ENCODE measurements around the gene ACADM. TPM values are rescaled to one million over a fixed set of nuclear protein-coding genes. Genes with fewer than 3 reads are reported as not detected.

ACADM gene
- total RNA-seq, 2 experiments from 2014 or later, result 3.5 to 4.7 TPM

GRCh38 chr1:75785320-75785982 is 60.9 kb downstream of the ACADM start:
- Mint-ChIP-seq H3K27me3 (no peaks in the 10 kb centered on the region), H3K9me3 (no peaks in the 10 kb centered on the region), H3K27ac (peak overlapping the region; percentile 92), H3K4me3 (peak overlapping the region; percentile 98), H3K36me3 (ENCODE audit: low read depth) (peaks cover 43% of the 10 kb centered on the region), H3K4me1 (ENCODE audit: low read depth) (peaks cover 49% of the 10 kb centered on the region)
- no peak for TF ChIP-seq CTCF (IDR thresholded peaks at IDR 0.05)
- Histone ChIP-seq H3K4me1 (ENCODE audit: insufficient read depth, low read length) (peaks cover 21% of the 10 kb centered on the region), H3K27ac (ENCODE audit: low read depth in 1 of 2, low read length in 2 of 2) (peak overlapping the region; percentile 84 to 86), H3K9me3 (ENCODE audit: control insufficient read depth in 1 of 2, insufficient read depth in 1 of 2, low read length in 2 of 2) (no peaks in the 10 kb centered on the region), H3K27me3 (ENCODE audit: control insufficient read depth in 1 of 2, insufficient read depth in 2 of 2, low read length in 2 of 2) (no peaks in the 10 kb centered on the region), H3K36me3 (ENCODE audit: insufficient read depth, low read length) (peaks cover 20% of the 10 kb centered on the region), H3K4me3 (ENCODE audit: low read length) (peak overlapping the region; percentile 67)
- ChIA-PET CTCF (no interaction called here), POLR2A (interaction anchor here (0.6 to 1.4 kb wide), 5 partner anchors 9 to 1898 kb away, joined by 3 to 8 read pairs (median 5); partner anchors contain the start of genes ACADM, FPGT and LRRIQ3)
- no peak for ATAC-seq (ENCODE audit: poor library complexity)
- DNase-seq, result no peak
- intact Hi-C loops (cut with DNase I, micrococcal nuclease), result loop anchor here (2.0 to 10.0 kb wide), 5 partner anchors 67 to 1992 kb away; partner anchors contain the start of genes MIGA1 (in 2 of the 2), ST6GALNAC3 (in 1 of the 2) and ZZZ3 (in 1 of the 2)

DNA sequence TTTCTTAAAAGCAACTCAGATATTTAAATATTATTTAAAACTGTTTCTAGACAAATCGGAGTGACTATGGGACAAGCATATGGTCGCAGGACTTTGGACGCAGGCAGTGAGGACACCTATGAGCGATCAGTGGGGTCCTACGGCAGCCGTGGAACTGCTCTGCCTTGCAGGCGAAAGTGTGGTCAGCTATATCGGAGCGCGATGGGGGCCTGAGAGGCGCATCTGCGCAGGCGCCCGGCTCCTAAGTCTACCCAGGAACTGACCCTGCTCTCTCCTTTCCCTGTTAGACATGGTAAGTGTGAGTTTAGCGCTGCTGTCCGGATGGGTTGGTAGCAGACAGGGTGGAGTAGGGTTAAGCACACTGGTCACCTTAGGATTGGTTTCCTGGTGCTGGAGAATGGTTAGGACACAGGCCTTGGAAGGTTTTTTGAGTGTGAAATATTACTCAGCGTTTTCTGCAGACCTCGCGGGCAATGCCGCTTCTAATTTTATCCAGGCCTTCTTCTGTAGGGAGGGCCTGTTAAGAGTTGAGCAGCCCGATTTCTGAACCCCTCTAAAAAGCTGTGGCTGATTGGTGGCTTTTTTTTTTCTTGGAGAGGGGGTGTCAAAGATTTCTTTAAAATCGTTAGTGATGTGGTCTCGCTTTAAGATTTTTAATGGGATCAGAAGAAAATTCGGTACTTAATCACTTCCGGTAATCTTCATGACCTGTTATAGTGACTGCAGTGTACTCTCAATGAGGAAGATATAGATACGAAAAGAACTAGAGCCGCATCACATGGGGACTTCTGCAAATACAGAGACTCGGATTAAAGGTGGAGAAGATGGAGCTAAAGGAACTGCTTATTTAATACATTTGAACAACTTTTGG is 61.7 kb downstream of the ACADM start, which contains the start of gene RABGGTB:
Gene RABGGTB, plus strand, starts transcription at position 274 of the 871 bp plus-strand sequence. Its CDS starts 16 bp downstream, at position 290.
- Mint-ChIP-seq H3K27ac (peak within 1 kb of the TSS; percentile 92), H3K36me3 (ENCODE audit: low read depth) (peaks cover 51% of the 10 kb centered on the region), H3K4me1 (ENCODE audit: low read depth) (peaks cover 57% of the 10 kb centered on the region), H3K27me3 (no peaks in the 10 kb centered on the region), H3K9me3 (no peaks in the 10 kb centered on the region), H3K4me3 (peak within 1 kb of the TSS; percentile 98)
- H3K27me3 ChIP-seq (ENCODE audit: control insufficient read depth in 1 of 2, insufficient read depth in 2 of 2, low read length in 2 of 2), result no peaks in the 10 kb centered on the region
- intact Hi-C loops (cut with DNase I, micrococcal nuclease), result loop anchor here (1.0 to 10.0 kb wide), 7 partner anchors 61 to 1991 kb away; partner anchors contain the start of genes MIGA1 (in 2 of the 2), ACADM (in 1 of the 2), ST6GALNAC3 (in 1 of the 2) and ZZZ3 (in 1 of the 2)
- peak; percentile 89 to 97 (median 92) for DNase-seq
- peak within 1 kb of the TSS; percentile 84 to 86 for H3K27ac ChIP-seq (ENCODE audit: low read depth in 1 of 2, low read length in 2 of 2)
- ATAC-seq (ENCODE audit: poor library complexity), result peak; percentile 95
- H3K9me3 ChIP-seq (ENCODE audit: control insufficient read depth in 1 of 2, insufficient read depth in 1 of 2, low read length in 2 of 2), result no peaks in the 10 kb centered on the region
- H3K4me3 ChIP-seq (ENCODE audit: low read length), result peak within 1 kb of the TSS; percentile 67
- CTCF ChIA-PET, result no interaction called here
- peaks cover 28% of the 10 kb centered on the region for H3K36me3 ChIP-seq (ENCODE audit: insufficient read depth, low read length)
- POLR2A ChIA-PET, result interaction anchor here (0.6 to 1.6 kb wide), 8 partner anchors 9 to 1897 kb away, joined by 3 to 8 read pairs (median 4); partner anchors contain the start of genes ACADM, FPGT and LRRIQ3
- peaks cover 26% of the 10 kb centered on the region for H3K4me1 ChIP-seq (ENCODE audit: insufficient read depth, low read length)
- TF ChIP-seq CTCF (IDR thresholded peaks at IDR 0.05), result no peak

DNA sequence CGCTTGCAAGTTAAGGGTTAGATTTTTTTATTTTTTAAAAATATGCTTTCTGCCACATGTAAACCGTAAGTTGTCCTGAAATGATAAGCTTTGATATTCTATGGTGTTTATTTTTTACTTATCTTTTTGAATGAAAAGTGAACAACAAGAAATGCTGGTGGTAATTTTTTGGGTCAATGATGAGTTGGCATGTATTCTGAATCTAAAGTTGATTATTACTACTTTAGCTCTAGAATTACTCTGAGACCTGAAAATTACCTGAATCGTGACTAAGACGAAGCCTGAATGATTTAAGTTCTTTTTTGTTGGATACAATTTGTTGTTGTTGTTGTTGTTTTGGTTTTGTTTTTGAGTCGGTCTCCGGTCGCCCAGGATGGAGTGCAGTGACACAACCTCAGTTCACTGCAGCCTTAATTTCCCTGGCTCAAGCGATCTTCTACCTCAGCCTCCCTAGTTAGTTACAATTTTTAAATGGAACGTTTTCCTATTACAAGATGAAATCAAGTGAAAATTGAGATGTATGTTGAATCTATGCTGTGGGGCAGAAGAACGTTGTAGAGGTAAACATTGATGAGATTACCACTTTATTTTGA is 62.5 kb downstream of the ACADM start:
- peaks cover 64% of the 10 kb centered on the region for H3K4me1 Mint-ChIP-seq (ENCODE audit: low read depth)
- intact Hi-C loops (cut with DNase I, micrococcal nuclease), result loop anchor here (1.0 to 10.0 kb wide), 6 partner anchors 62 to 1990 kb away; partner anchors contain the start of genes MIGA1 (in 2 of the 2), ACADM (in 1 of the 2), ST6GALNAC3 (in 1 of the 2) and ZZZ3 (in 1 of the 2)

More for the DNA sequence above, 62.5 kb downstream of the ACADM start:
- H3K27ac ChIP-seq (ENCODE audit: low read depth in 1 of 2, low read length in 2 of 2), result peak overlapping the region; percentile 2 to 84
- H3K4me1 ChIP-seq (ENCODE audit: insufficient read depth, low read length), result peaks cover 26% of the 10 kb centered on the region
- peak overlapping the region; percentile 67 for H3K4me3 ChIP-seq (ENCODE audit: low read length)
- Mint-ChIP-seq H3K36me3 (ENCODE audit: low read depth) (peaks cover 59% of the 10 kb centered on the region), H3K9me3 (no peaks in the 10 kb centered on the region), H3K27me3 (no peaks in the 10 kb centered on the region), H3K4me3 (peak overlapping the region; percentile 98), H3K27ac (peak overlapping the region; percentile 92)
- no peaks in the 10 kb centered on the region for H3K27me3 ChIP-seq (ENCODE audit: control insufficient read depth in 1 of 2, insufficient read depth in 2 of 2, low read length in 2 of 2)
- TF ChIP-seq CTCF (IDR thresholded peaks at IDR 0.05), result no peak
- ChIA-PET POLR2A (interaction anchor here (0.9 to 1.6 kb wide), 3 partner anchors 9 to 62 kb away, joined by 3 to 5 read pairs (median 3); partner anchors contain the start of gene ACADM), CTCF (no interaction called here)
- DNase-seq (peak in 1 of 14 experiments; percentile 9), ATAC-seq (ENCODE audit: poor library complexity) (no peak)
- peaks cover 35% of the 10 kb centered on the region for H3K36me3 ChIP-seq (ENCODE audit: insufficient read depth, low read length)
- H3K9me3 ChIP-seq (ENCODE audit: control insufficient read depth in 1 of 2, insufficient read depth in 1 of 2, low read length in 2 of 2), result no peaks in the 10 kb centered on the region

Measured in CD4-positive, alpha-beta T cell (primary cell).